HCT116 (cell line): ENCODE data around the gene HNF1B. TPM values are rescaled to one million over a fixed set of nuclear protein-coding genes. Genes with fewer than 3 reads are reported as not detected.

Source experiments
- ATAC-seq: fragments of 200-7000 bp; cut with Tn5 transposase; 2 replicates; pipeline ENCODE4 v1.9.1; 2020; ENCODE audit warnings: mild to moderate bottlenecking, moderate library complexity
- BruUV-seq: library from RNA; stranded (reverse); fragments of 400-500 nt; replicated peaks from 2 replicates; lab custom pipeline; 2021; lab: Mats Ljungman, UMichigan
- CTCF ChIA-PET: fragments of 300-600 bp; sonication (Branson Sonifier 250); formaldehyde crosslinking; loops from one replicate; lab custom pipeline; 2021; ENCODE audit warnings: antibody characterized with exemption; lab: Charles Lee
- POLR2A ChIA-PET: fragments of 300-600, 350-600 bp; sonication (Branson Sonifier 250); formaldehyde crosslinking; loops from one replicate; lab custom pipeline; 2021; ENCODE audit warnings: antibody characterized with exemption; lab: Charles Lee
- RAD21 ChIA-PET, 2 experiments: fragments of 300-600 bp; sonication (Branson Sonifier 250); formaldehyde crosslinking; loops; one replicate each; lab custom pipeline; 2023; ENCODE audit warnings: low total read pairs in 2 of 2; ENCODE audit not compliant: uncharacterized antibody in 2 of 2, unreplicated experiment in 2 of 2, low non-redundant PET in 1 of 2; lab: Charles Lee
- DNase-seq: peaks from one replicate; pipeline ENCODE4 v3.0.0-alpha.2; 2010; ENCODE audit warnings: low read depth, low spot score
- H2AFZ ChIP-seq: fragments of 200-600 bp; shearing (Covaris generic), sonication (generic); 2 replicates; pipeline ENCODE4 v1.6.1; 2017; ENCODE audit warnings: low read depth, mixed run types, mixed read lengths, antibody characterized with exemption, low read length; ENCODE audit not compliant: poor library complexity, severe bottlenecking
- H3K27ac ChIP-seq: 2 replicates; pipeline ENCODE4 v1.5.1; 2012; ENCODE audit warnings: low read depth, low read length
- H3K27me3 ChIP-seq: fragments of 200-600 bp; sonication (generic); 2 replicates; pipeline ENCODE4 v1.6.1; 2016; ENCODE audit warnings: mixed run types, low read length, mixed read lengths; ENCODE audit not compliant: insufficient read depth
- H3K36me3 ChIP-seq, 2 experiments: fragments of 200-500 bp in 1 of 2; fragments of 200-600 bp in 1 of 2; sonication (Bioruptor generic) in 1 of 2; sonication (generic) in 1 of 2; 2 replicates each; pipeline versions ENCODE4 v1.5.1 to v1.6.1; 2014 to 2016; ENCODE audit warnings: low read length in 2 of 2, inconsistent platforms in 1 of 2, mixed read lengths in 1 of 2, mixed run types in 1 of 2; ENCODE audit not compliant: insufficient read depth in 2 of 2, control insufficient read depth in 1 of 2
- H3K4me1 ChIP-seq, 2 experiments: fragments of 200-600 bp in 1 of 2; sonication (generic) in 1 of 2; 2 replicates each; pipeline versions ENCODE4 v1.5.1 to v1.6.1; 2012 to 2017; ENCODE audit warnings: low read length in 2 of 2, inconsistent platforms in 1 of 2, mild to moderate bottlenecking in 1 of 2, mixed read lengths in 1 of 2, mixed run types in 1 of 2, moderate library complexity in 1 of 2; ENCODE audit not compliant: insufficient read depth in 2 of 2, control insufficient read depth in 1 of 2
- H3K4me2 ChIP-seq: fragments of 200-600 bp; sonication (generic); 2 replicates; pipeline ENCODE4 v1.6.1; 2017; ENCODE audit warnings: mixed run types, low read length, mixed read lengths
- H3K4me3 ChIP-seq, 2 experiments: fragments of 200-600 bp in 1 of 2; sonication (generic) in 1 of 2; replicated peaks in 1 of 2; 2 replicates each; pipeline ENCODE4 v1.5.1; 2011 to 2016; ENCODE audit warnings: low read length in 2 of 2, control low read depth in 1 of 2, low read depth in 1 of 2, mild to moderate bottlenecking in 1 of 2, mixed read lengths in 1 of 2, mixed run types in 1 of 2
- H3K79me2 ChIP-seq: fragments of 200-600 bp; sonication (generic); 2 replicates; pipeline ENCODE4 v1.6.1; 2017; ENCODE audit warnings: mild to moderate bottlenecking, mixed run types, low read length, moderate library complexity, mixed read lengths; ENCODE audit not compliant: insufficient read depth
- H3K9ac ChIP-seq: fragments of 200-600 bp; sonication (generic); 2 replicates; pipeline ENCODE4 v1.6.1; 2016; ENCODE audit warnings: low read length, mixed read lengths
- H3K9me2 ChIP-seq: fragments of 200-600 bp; sonication (generic), shearing (Covaris generic); 2 replicates; pipeline ENCODE4 v1.6.1; 2017; ENCODE audit warnings: mixed run types, mild to moderate bottlenecking, moderate library complexity; ENCODE audit not compliant: insufficient read depth
- H3K9me3 ChIP-seq, 2 experiments: fragments of 200-500 bp in 1 of 2; fragments of 200-600 bp in 1 of 2; sonication (Bioruptor generic) in 1 of 2; sonication (generic) in 1 of 2; 2 replicates each; pipeline ENCODE4 v1.6.1; 2014 to 2017; ENCODE audit warnings: low read length in 2 of 2, mixed read lengths in 2 of 2, inconsistent platforms in 1 of 2, low read depth in 1 of 2, mild to moderate bottlenecking in 1 of 2, mixed run types in 1 of 2, moderate library complexity in 1 of 2; ENCODE audit not compliant: control insufficient read depth in 1 of 2, insufficient read depth in 1 of 2
- H4K20me1 ChIP-seq: fragments of 200-600 bp; sonication (generic), shearing (Covaris generic); 2 replicates; pipeline ENCODE4 v1.6.1; 2017; ENCODE audit warnings: mixed run types, mild to moderate bottlenecking, moderate library complexity; ENCODE audit not compliant: insufficient read depth
- CBX3 ChIP-seq: IDR thresholded peaks from 2 replicates; pipeline ENCODE4 v1.6.1; 2012; ENCODE audit warnings: low read depth
- EGR1 ChIP-seq: IDR thresholded peaks from 2 replicates; pipeline ENCODE4 v1.6.1; 2012; ENCODE audit warnings: low read depth
- ELF1 ChIP-seq: IDR thresholded peaks from 2 replicates; pipeline ENCODE4 v1.6.1; 2012; ENCODE audit warnings: low read depth, borderline replicate concordance
- EZH2 ChIP-seq: fragments of 200-600 bp; sonication (generic); IDR thresholded peaks from 2 replicates; pipeline ENCODE4 v1.6.1; 2017; ENCODE audit warnings: antibody characterized with exemption, mixed run types
- FOSL1 ChIP-seq: IDR thresholded peaks from 2 replicates; pipeline ENCODE4 v1.6.1; 2012; ENCODE audit warnings: low read depth
- POLR2AphosphoS5 ChIP-seq: IDR thresholded peaks from 2 replicates; pipeline ENCODE4 v1.6.1; 2011; ENCODE audit warnings: mild to moderate bottlenecking, low read depth, low read length, moderate library complexity
- RAD21 ChIP-seq: IDR thresholded peaks from 2 replicates; pipeline ENCODE4 v1.6.1; 2012; ENCODE audit warnings: low read depth, mild to moderate bottlenecking
- SIN3A ChIP-seq: IDR thresholded peaks from 2 replicates; pipeline ENCODE4 v1.6.1; 2012; ENCODE audit warnings: low read depth
- SP1 ChIP-seq: IDR thresholded peaks from 2 replicates; pipeline ENCODE4 v1.6.1; 2012; ENCODE audit warnings: low read depth
- SRF ChIP-seq: IDR thresholded peaks from 2 replicates; pipeline ENCODE4 v1.6.1; 2012; ENCODE audit warnings: low read depth
- TCF7L2 ChIP-seq: IDR thresholded peaks from 2 replicates; pipeline ENCODE4 v1.7.0; 2011; ENCODE audit warnings: borderline replicate concordance, inconsistent platforms; ENCODE audit not compliant: insufficient read depth, insufficient read length; ENCODE audit errors: extremely low read depth
- YY1 ChIP-seq: IDR thresholded peaks from 2 replicates; pipeline ENCODE4 v1.6.1; 2011; ENCODE audit warnings: low read length, low read depth, moderate library complexity, mild to moderate bottlenecking; ENCODE audit not compliant: insufficient replicate concordance; ENCODE audit errors: extremely low read depth
- ZFX ChIP-seq: fragments of 450-650 bp; IDR thresholded peaks from 2 replicates; pipeline ENCODE4 v1.6.1; 2017
- ZNF274 ChIP-seq: fragments of 200-500 bp; sonication (Bioruptor generic); IDR thresholded peaks from 2 replicates; pipeline ENCODE4 v1.6.1; 2014; ENCODE audit warnings: mild to moderate bottlenecking, low read depth, low read length, inconsistent platforms
- intact Hi-C: fragments of 100-400 bp; cut with micrococcal nuclease; formaldehyde crosslinking; loops from 2 replicates; pipeline ENCODE4 v1.10.0; 2022
- total RNA-seq: library from RNA; stranded (reverse); gene quantifications from one replicate; pipeline ENCODE4 v1.2.1, GENCODE V29; 2021; ENCODE audit not compliant: unreplicated experiment
- TF ChIP-seq, protein P1 (sequence below), 3 experiments: fragments of 200-600 bp in 1 of 3; sonication (generic) in 1 of 3; IDR thresholded peaks in 2 of 3; conservative IDR thresholded peaks in 1 of 3; 2 replicates each; pipeline ENCODE4 v1.5.1; 2012 to 2017; ENCODE audit warnings: low read depth in 2 of 3, low read length in 2 of 3, antibody characterized with exemption in 1 of 3, borderline replicate concordance in 1 of 3, control low read depth in 1 of 3, mild to moderate bottlenecking in 1 of 3, mixed read lengths in 1 of 3, mixed run types in 1 of 3, moderate library complexity in 1 of 3; ENCODE audit not compliant: insufficient read depth in 1 of 3
- TF ChIP-seq, protein P2 (sequence below): IDR thresholded peaks from 2 replicates; pipeline ENCODE4 v1.6.1; 2012; ENCODE audit warnings: low read depth
- TF ChIP-seq, protein P3 (sequence below): IDR thresholded peaks from 2 replicates; pipeline ENCODE4 v1.6.1; 2012

Gene HNF1B
- total RNA-seq, 1 experiment from 2014 or later = 3.6 TPM

DNA sequence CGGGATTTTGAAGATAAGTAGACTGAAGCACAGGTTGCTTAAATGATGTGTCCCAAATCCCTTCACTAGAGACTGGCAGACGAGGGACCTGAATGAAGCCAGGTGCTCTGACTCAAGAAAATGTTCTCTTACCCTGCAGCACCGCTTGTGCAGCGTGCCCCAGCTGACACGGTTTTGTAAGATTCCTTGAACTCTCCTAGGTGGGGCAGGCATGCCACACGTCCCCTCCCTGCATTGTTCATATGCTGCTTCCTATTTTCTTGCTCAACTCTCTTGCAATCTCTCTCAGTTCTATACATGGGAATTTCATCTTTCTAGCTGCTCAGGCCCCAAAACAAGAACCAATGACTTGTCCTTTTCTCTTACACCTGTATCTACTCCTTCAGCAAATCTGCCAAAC is 22.1 kb upstream of the HNF1B start (continued):
- TF ChIP-seq, protein P1, sequence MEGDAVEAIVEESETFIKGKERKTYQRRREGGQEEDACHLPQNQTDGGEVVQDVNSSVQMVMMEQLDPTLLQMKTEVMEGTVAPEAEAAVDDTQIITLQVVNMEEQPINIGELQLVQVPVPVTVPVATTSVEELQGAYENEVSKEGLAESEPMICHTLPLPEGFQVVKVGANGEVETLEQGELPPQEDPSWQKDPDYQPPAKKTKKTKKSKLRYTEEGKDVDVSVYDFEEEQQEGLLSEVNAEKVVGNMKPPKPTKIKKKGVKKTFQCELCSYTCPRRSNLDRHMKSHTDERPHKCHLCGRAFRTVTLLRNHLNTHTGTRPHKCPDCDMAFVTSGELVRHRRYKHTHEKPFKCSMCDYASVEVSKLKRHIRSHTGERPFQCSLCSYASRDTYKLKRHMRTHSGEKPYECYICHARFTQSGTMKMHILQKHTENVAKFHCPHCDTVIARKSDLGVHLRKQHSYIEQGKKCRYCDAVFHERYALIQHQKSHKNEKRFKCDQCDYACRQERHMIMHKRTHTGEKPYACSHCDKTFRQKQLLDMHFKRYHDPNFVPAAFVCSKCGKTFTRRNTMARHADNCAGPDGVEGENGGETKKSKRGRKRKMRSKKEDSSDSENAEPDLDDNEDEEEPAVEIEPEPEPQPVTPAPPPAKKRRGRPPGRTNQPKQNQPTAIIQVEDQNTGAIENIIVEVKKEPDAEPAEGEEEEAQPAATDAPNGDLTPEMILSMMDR (IDR thresholded peaks at IDR 0.05 in 2 of 3, conservative IDR thresholded peaks at IDR 0.05 in 1 of 3; ENCODE audit: borderline replicate concordance in 1 of 3, insufficient read depth in 1 of 3, low read depth in 2 of 3, low read length in 2 of 3) = no peak
- TF ChIP-seq EGR1 = no peak

DNA sequence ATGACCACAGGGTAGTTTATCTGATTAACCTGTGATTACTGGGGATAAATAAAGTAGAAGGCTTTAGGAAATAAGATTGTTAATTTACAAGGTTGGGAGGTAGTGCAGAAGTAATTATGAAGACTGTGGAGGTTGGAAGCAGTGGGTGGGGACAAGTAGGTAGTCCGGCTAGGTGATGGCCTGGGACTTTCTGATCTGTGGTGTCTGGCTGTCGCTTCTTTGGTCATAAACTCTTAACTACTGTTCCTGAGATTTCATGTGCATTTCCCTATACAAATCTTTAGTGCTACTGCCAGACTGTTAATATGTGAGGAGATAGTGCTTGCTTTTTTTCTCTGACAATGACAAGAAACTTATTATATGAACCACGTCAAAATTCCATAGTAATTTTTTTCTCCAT is 19.5 kb upstream of the HNF1B start:
- H3K27ac ChIP-seq = no peak overlapping the region
- RAD21 ChIA-PET = no interaction called here
- H3K9me2 ChIP-seq = no peaks in the 10 kb centered on the region
- no peak overlapping the region for H3K4me3 ChIP-seq
- no peaks in the 10 kb centered on the region for H3K9me3 ChIP-seq
- DNase-seq (no peak), ATAC-seq (no peak)
- H3K9ac ChIP-seq = no peak overlapping the region
- H2AFZ ChIP-seq = no peak overlapping the region
- no TSS peak for BruUV-seq
- H3K27me3 ChIP-seq = no peaks in the 10 kb centered on the region
- no peak overlapping the region for H3K4me2 ChIP-seq
- CTCF ChIA-PET = no interaction called here
- no peaks in the 10 kb centered on the region for H4K20me1 ChIP-seq
- intact Hi-C loops = no loop called here
- no peaks in the 10 kb centered on the region for H3K36me3 ChIP-seq
- POLR2A ChIA-PET = no interaction called here
- no peaks in the 10 kb centered on the region for H3K79me2 ChIP-seq
- no peaks in the 10 kb centered on the region for H3K4me1 ChIP-seq
- TF ChIP-seq TCF7L2 (no peak), YY1 (no peak), CBX3 (no peak), SP1 (no peak), EGR1 (no peak), ELF1 (no peak), FOSL1 (no peak), EZH2 (no peak), ZNF274 (no peak), SIN3A (no peak), ZFX (no peak), POLR2AphosphoS5 (no peak), RAD21 (no peak), SRF (no peak)
- TF ChIP-seq, protein P2, sequence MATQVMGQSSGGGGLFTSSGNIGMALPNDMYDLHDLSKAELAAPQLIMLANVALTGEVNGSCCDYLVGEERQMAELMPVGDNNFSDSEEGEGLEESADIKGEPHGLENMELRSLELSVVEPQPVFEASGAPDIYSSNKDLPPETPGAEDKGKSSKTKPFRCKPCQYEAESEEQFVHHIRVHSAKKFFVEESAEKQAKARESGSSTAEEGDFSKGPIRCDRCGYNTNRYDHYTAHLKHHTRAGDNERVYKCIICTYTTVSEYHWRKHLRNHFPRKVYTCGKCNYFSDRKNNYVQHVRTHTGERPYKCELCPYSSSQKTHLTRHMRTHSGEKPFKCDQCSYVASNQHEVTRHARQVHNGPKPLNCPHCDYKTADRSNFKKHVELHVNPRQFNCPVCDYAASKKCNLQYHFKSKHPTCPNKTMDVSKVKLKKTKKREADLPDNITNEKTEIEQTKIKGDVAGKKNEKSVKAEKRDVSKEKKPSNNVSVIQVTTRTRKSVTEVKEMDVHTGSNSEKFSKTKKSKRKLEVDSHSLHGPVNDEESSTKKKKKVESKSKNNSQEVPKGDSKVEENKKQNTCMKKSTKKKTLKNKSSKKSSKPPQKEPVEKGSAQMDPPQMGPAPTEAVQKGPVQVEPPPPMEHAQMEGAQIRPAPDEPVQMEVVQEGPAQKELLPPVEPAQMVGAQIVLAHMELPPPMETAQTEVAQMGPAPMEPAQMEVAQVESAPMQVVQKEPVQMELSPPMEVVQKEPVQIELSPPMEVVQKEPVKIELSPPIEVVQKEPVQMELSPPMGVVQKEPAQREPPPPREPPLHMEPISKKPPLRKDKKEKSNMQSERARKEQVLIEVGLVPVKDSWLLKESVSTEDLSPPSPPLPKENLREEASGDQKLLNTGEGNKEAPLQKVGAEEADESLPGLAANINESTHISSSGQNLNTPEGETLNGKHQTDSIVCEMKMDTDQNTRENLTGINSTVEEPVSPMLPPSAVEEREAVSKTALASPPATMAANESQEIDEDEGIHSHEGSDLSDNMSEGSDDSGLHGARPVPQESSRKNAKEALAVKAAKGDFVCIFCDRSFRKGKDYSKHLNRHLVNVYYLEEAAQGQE = no peak
- TF ChIP-seq, protein P3, sequence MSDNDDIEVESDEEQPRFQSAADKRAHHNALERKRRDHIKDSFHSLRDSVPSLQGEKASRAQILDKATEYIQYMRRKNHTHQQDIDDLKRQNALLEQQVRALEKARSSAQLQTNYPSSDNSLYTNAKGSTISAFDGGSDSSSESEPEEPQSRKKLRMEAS = no peak
- TF ChIP-seq, protein P1 (IDR thresholded peaks at IDR 0.05 in 2 of 3, conservative IDR thresholded peaks at IDR 0.05 in 1 of 3; ENCODE audit: borderline replicate concordance in 1 of 3, insufficient read depth in 1 of 3, low read depth in 2 of 3, low read length in 2 of 3) = no peak
